ENCODE results near the gene PSMB3. TPM values are rescaled to one million over a fixed set of nuclear protein-coding genes. Genes with fewer than 3 reads are reported as not detected.

PSMB3 gene
- total and polyA plus RNA-seq, 9 of the 15 experiments (the other 6 are each of a cell fraction or from before 2014, with no cell fraction given), result 460 to 2,775 (median 574) TPM

DNA sequence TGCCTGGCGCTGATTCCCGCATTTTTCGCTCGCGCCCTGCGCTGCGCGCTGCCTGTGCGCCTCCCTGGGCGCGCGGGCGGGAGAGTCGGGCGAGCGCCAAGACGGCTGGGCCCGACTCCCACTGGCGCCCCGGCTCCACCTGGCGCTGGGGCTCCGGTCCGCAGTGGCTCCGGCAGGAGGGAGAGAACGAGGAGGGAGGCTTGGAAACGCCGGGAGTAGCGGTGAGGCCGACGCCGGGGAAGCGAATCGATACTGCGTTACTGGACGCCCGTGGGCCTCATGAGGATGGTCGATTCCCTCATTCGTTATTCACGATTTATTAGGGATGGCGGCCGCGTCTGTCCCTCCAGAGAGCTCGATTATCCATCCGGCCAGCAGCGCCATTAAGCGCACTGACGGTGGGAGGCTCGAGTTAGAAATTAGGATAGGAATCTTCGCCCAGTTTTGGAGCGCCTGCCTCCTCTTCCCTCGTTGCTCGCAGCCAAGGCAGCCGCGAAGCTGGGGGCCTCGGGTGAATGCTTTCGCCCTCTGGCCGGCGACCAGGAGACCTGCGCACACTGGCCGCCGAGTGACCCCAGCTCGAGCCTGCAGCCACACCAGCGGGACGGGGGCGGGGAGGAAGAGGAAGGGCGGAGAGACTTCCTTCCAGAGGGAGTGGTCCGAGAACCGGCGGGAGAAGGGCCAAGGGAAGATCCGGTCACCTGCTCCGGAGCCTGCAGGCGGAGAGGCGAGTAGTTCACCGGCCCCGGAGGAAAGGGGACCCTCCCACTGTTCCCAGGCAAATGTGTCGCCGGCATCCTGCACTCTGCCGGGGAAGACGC lies 3.1 kb upstream of the PSMB3 start (continued):
- TF ChIP-seq ZNF589 (CRISPR knock-in tag; IDR thresholded peaks at IDR 0.05; ENCODE audit: low read depth) (0 out of 2 replicates have a peak, but pooled peaks have one; percentile 59), YBX1 (IDR thresholded peaks at IDR 0.05) (no peak), TSC22D4 (tag; IDR thresholded peaks at IDR 0.05) (no peak), POLR3A (IDR thresholded peaks at IDR 0.05; ENCODE audit: borderline replicate concordance, extremely low read depth, insufficient read depth, insufficient read length) (no peak), KAT8 (IDR thresholded peaks at IDR 0.05; ENCODE audit: low read depth) (no peak), ZNF766 (CRISPR knock-in tag; conservative IDR thresholded peaks at IDR 0.05) (no peak), ZBTB2 (IDR thresholded peaks at IDR 0.05) (peak; percentile 44; the same call in 1 of the 2 replicates), MEF2D (tag; conservative IDR thresholded peaks at IDR 0.05; ENCODE audit: low read depth) (no peak), ZNF695 (CRISPR knock-in tag; IDR thresholded peaks at IDR 0.05) (no peak), HLTF (IDR thresholded peaks at IDR 0.05) (no peak), ZNF277 (CRISPR knock-in tag; IDR thresholded peaks at IDR 0.05; ENCODE audit: borderline replicate concordance) (no peak), NFRKB (IDR thresholded peaks at IDR 0.05; ENCODE audit: low read depth) (0 out of 2 replicates have a peak, but pooled peaks have one; percentile 53), TRIM28 (IDR thresholded peaks at IDR 0.05) (0 out of 2 replicates have a peak, but pooled peaks have one; percentile 32), NBN (IDR thresholded peaks at IDR 0.05; ENCODE audit: low read depth) (no peak), RBM39 (optimal IDR thresholded peaks at IDR 0.05; ENCODE audit: low read depth, low read length) (no peak), MYNN (IDR thresholded peaks at IDR 0.05) (no peak), MYNN (CRISPR knock-in tag; IDR thresholded peaks at IDR 0.05) (no peak), ZNF140 (CRISPR knock-in tag; IDR thresholded peaks at IDR 0.05) (no peak), HDAC1 (IDR thresholded peaks at IDR 0.05) (peak in 1 of 2 experiments; percentile 13; a peak in 1 of 4 replicates), CC2D1A (IDR thresholded peaks at IDR 0.05) (no peak), CHCHD3 (CRISPR knock-in tag; IDR thresholded peaks at IDR 0.05) (no peak), JUNB (CRISPR knock-in tag; conservative IDR thresholded peaks at IDR 0.05) (no peak)
- TF ChIP-seq, protein P1, sequence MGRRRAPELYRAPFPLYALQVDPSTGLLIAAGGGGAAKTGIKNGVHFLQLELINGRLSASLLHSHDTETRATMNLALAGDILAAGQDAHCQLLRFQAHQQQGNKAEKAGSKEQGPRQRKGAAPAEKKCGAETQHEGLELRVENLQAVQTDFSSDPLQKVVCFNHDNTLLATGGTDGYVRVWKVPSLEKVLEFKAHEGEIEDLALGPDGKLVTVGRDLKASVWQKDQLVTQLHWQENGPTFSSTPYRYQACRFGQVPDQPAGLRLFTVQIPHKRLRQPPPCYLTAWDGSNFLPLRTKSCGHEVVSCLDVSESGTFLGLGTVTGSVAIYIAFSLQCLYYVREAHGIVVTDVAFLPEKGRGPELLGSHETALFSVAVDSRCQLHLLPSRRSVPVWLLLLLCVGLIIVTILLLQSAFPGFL (CRISPR knock-in tag; IDR thresholded peaks at IDR 0.05), result 0 out of 2 replicates have a peak, but pooled peaks have one; percentile 10

Data from K562 (cell line).